ENCODE measurements around the gene RNF14. TPM values are rescaled to one million over a fixed set of nuclear protein-coding genes. Genes with fewer than 3 reads are reported as not detected.

Gene RNF14
- total RNA-seq, 2 experiments from 2014 or later, result 29.0 to 33.9 TPM

- peak overlapping the region; percentile 3 for H3K27ac Mint-ChIP-seq
- POLR2A ChIA-PET, result no interaction called here
- H3K4me1 Mint-ChIP-seq, result peaks cover 2% of the 10 kb centered on the region
- H3K9me3 Mint-ChIP-seq, result no peaks in the 10 kb centered on the region
- no peak for ATAC-seq (ENCODE audit: low read depth)
- H3K4me3 Mint-ChIP-seq, result no peak overlapping the region
- no peaks in the 10 kb centered on the region for H3K27me3 Mint-ChIP-seq
- no peak for DNase-seq
- H3K36me3 Mint-ChIP-seq, result peaks cover 15% of the 10 kb centered on the region
These were observed 33.4 kb upstream of the RNF14 start for GRCh38 chr5:141935538-141935937.

GRCh38 chr5:141940695-141941271 lies 28.1 kb upstream of the RNF14 start:
- POLR2A ChIA-PET, result interaction anchor here (1.3 kb wide), 1 partner anchor 17 kb away, joined by 3 read pairs; the partner anchor contains the start of gene PCDH12
- ATAC-seq (ENCODE audit: low read depth), result no peak

GRCh38 chr5:141941307-141941706 lies 27.6 kb upstream of the RNF14 start:
- H3K36me3 Mint-ChIP-seq, result peaks cover 2% of the 10 kb centered on the region

More at GRCh38 chr5:141940695-141941271, 28.1 kb upstream of the RNF14 start:
- Mint-ChIP-seq H3K4me3 (no peak overlapping the region), H3K27me3 (peaks cover 2% of the 10 kb centered on the region), H3K4me1 (peaks cover 7% of the 10 kb centered on the region), H3K27ac (peak overlapping the region; percentile 60), H3K36me3 (peaks cover 5% of the 10 kb centered on the region), H3K9me3 (no peaks in the 10 kb centered on the region)
- DNase-seq, result no peak

GRCh38 chr5:141941779-141942178 lies 27.1 kb upstream of the RNF14 start:
- H3K27ac Mint-ChIP-seq, result no peak overlapping the region
- peaks cover 7% of the 10 kb centered on the region for H3K4me1 Mint-ChIP-seq
- peaks cover 2% of the 10 kb centered on the region for H3K27me3 Mint-ChIP-seq
- DNase-seq (no peak), ATAC-seq (ENCODE audit: low read depth) (no peak)
- POLR2A ChIA-PET, result interaction anchor here (1.4 kb wide), 1 partner anchor 19 kb away, joined by 4 read pairs; no protein-coding TSS in a partner anchor
- H3K36me3 Mint-ChIP-seq, result peaks cover 2% of the 10 kb centered on the region
- no peaks in the 10 kb centered on the region for H3K9me3 Mint-ChIP-seq
- H3K4me3 Mint-ChIP-seq, result no peak overlapping the region

More at GRCh38 chr5:141941307-141941706, 27.6 kb upstream of the RNF14 start:
- H3K9me3 Mint-ChIP-seq, result no peaks in the 10 kb centered on the region
- H3K27ac Mint-ChIP-seq, result peak overlapping the region; percentile 45
- DNase-seq (no peak), ATAC-seq (ENCODE audit: low read depth) (no peak)
- H3K27me3 Mint-ChIP-seq, result peaks cover 2% of the 10 kb centered on the region
- H3K4me3 Mint-ChIP-seq, result no peak overlapping the region
- POLR2A ChIA-PET, result interaction anchor here (1.3 kb wide), 1 partner anchor 17 kb away, joined by 3 read pairs; the partner anchor contains the start of gene PCDH12
- H3K4me1 Mint-ChIP-seq, result peaks cover 7% of the 10 kb centered on the region

GRCh38 chr5:141942185-141942857 lies 26.6 kb upstream of the RNF14 start:
- DNase-seq (no peak), ATAC-seq (ENCODE audit: low read depth) (no peak)
- peaks cover 7% of the 10 kb centered on the region for H3K4me1 Mint-ChIP-seq
- H3K36me3 Mint-ChIP-seq, result peaks cover 2% of the 10 kb centered on the region
- H3K27me3 Mint-ChIP-seq, result peaks cover 2% of the 10 kb centered on the region
- no peak overlapping the region for H3K4me3 Mint-ChIP-seq
- no peak overlapping the region for H3K27ac Mint-ChIP-seq
- POLR2A ChIA-PET, result interaction anchor here (1.4 kb wide), 1 partner anchor 18 kb away, joined by 4 read pairs; no protein-coding TSS in a partner anchor
- H3K9me3 Mint-ChIP-seq, result no peaks in the 10 kb centered on the region

- ATAC-seq (ENCODE audit: low read depth) (no peak), DNase-seq (no peak)
- H3K36me3 Mint-ChIP-seq, result peaks cover 2% of the 10 kb centered on the region
- H3K4me3 Mint-ChIP-seq, result no peak overlapping the region
- no peaks in the 10 kb centered on the region for H3K9me3 Mint-ChIP-seq
- POLR2A ChIA-PET, result interaction anchor here (1.7 kb wide), 1 partner anchor 14 kb away, joined by 5 read pairs; the partner anchor contains the start of gene PCDH12
- peaks cover 2% of the 10 kb centered on the region for H3K27me3 Mint-ChIP-seq
- no peak overlapping the region for H3K27ac Mint-ChIP-seq
- peaks cover 7% of the 10 kb centered on the region for H3K4me1 Mint-ChIP-seq
These were observed 24.8 kb upstream of the RNF14 start for GRCh38 chr5:141944076-141944475.

GRCh38 chr5:141945511-141946051 lies 23.3 kb upstream of the RNF14 start:
- no peak overlapping the region for H3K4me3 Mint-ChIP-seq
- H3K27me3 Mint-ChIP-seq, result peaks cover 2% of the 10 kb centered on the region
- DNase-seq (no peak), ATAC-seq (ENCODE audit: low read depth) (no peak)
- peaks cover 2% of the 10 kb centered on the region for H3K36me3 Mint-ChIP-seq
- no peak overlapping the region for H3K27ac Mint-ChIP-seq
- POLR2A ChIA-PET, result interaction anchor here (1.7 kb wide), 1 partner anchor 13 kb away, joined by 5 read pairs; the partner anchor contains the start of gene PCDH12
- H3K4me1 Mint-ChIP-seq, result peaks cover 7% of the 10 kb centered on the region
- no peaks in the 10 kb centered on the region for H3K9me3 Mint-ChIP-seq

- POLR2A ChIA-PET, result interaction anchor here (1.0 kb wide), 1 partner anchor 22 kb away, joined by 3 read pairs; the partner anchor contains the start of gene RNF14
- Mint-ChIP-seq H3K4me3 (no peak overlapping the region), H3K36me3 (no peaks in the 10 kb centered on the region), H3K27me3 (peaks cover 2% of the 10 kb centered on the region), H3K9me3 (no peaks in the 10 kb centered on the region), H3K27ac (no peak overlapping the region), H3K4me1 (peaks cover 16% of the 10 kb centered on the region)
- no peak for ATAC-seq (ENCODE audit: low read depth)
- DNase-seq, result no peak
These were observed 21.6 kb upstream of the RNF14 start for GRCh38 chr5:141947316-141947715.

GRCh38 chr5:141948812-141949211 lies 20.1 kb upstream of the RNF14 start:
- Mint-ChIP-seq H3K27me3 (peaks cover 2% of the 10 kb centered on the region), H3K9me3 (no peaks in the 10 kb centered on the region), H3K4me3 (no peak overlapping the region), H3K4me1 (peaks cover 18% of the 10 kb centered on the region), H3K27ac (no peak overlapping the region), H3K36me3 (no peaks in the 10 kb centered on the region)
- POLR2A ChIA-PET, result interaction anchor here (0.7 kb wide), 1 partner anchor 19 kb away, joined by 3 read pairs; no protein-coding TSS in a partner anchor
- no peak for DNase-seq
- ATAC-seq (ENCODE audit: low read depth), result no peak

- no peaks in the 10 kb centered on the region for H3K36me3 Mint-ChIP-seq
- no peaks in the 10 kb centered on the region for H3K9me3 Mint-ChIP-seq
- POLR2A ChIA-PET, result interaction anchor here (0.7 kb wide), 1 partner anchor 19 kb away, joined by 3 read pairs; no protein-coding TSS in a partner anchor
- ATAC-seq (ENCODE audit: low read depth), result no peak
- DNase-seq, result no peak
- no peak overlapping the region for H3K4me3 Mint-ChIP-seq
- H3K4me1 Mint-ChIP-seq, result peaks cover 24% of the 10 kb centered on the region
- peaks cover 2% of the 10 kb centered on the region for H3K27me3 Mint-ChIP-seq
- no peak overlapping the region for H3K27ac Mint-ChIP-seq
These were observed 19.4 kb upstream of the RNF14 start for GRCh38 chr5:141949511-141949910.

GRCh38 chr5:141950207-141951005 lies 18.5 kb upstream of the RNF14 start:
- Mint-ChIP-seq H3K9me3 (no peaks in the 10 kb centered on the region), H3K4me3 (no peak overlapping the region), H3K27me3 (no peaks in the 10 kb centered on the region), H3K27ac (no peak overlapping the region), H3K4me1 (peaks cover 23% of the 10 kb centered on the region), H3K36me3 (no peaks in the 10 kb centered on the region)
- POLR2A ChIA-PET, result no interaction called here
- no peak for ATAC-seq (ENCODE audit: low read depth)
- DNase-seq, result no peak

GRCh38 chr5:141951332-141951781 lies 17.5 kb upstream of the RNF14 start:
- H3K27ac Mint-ChIP-seq, result no peak overlapping the region
- peaks cover 23% of the 10 kb centered on the region for H3K4me1 Mint-ChIP-seq
- peak overlapping the region; percentile 42 for H3K4me3 Mint-ChIP-seq
- DNase-seq (peak; percentile 47), ATAC-seq (ENCODE audit: low read depth) (peak; percentile 76)
- no peaks in the 10 kb centered on the region for H3K36me3 Mint-ChIP-seq
- H3K27me3 Mint-ChIP-seq, result no peaks in the 10 kb centered on the region
- POLR2A ChIA-PET, result no interaction called here
- H3K9me3 Mint-ChIP-seq, result no peaks in the 10 kb centered on the region

GRCh38 chr5:141952020-141952419 lies 16.9 kb upstream of the RNF14 start:
- POLR2A ChIA-PET, result no interaction called here
- ATAC-seq (ENCODE audit: low read depth) (no peak), DNase-seq (no peak)
- Mint-ChIP-seq H3K4me1 (peaks cover 23% of the 10 kb centered on the region), H3K9me3 (no peaks in the 10 kb centered on the region), H3K27ac (no peak overlapping the region), H3K36me3 (no peaks in the 10 kb centered on the region), H3K4me3 (no peak overlapping the region), H3K27me3 (no peaks in the 10 kb centered on the region)
